Osteocyte (in vitro differentiated cells): ENCODE results near the gene OTOS. TPM values are rescaled to one million over a fixed set of nuclear protein-coding genes. Genes with fewer than 3 reads are reported as not detected.
A peak's percentile ranks its signal among the peaks of the same experiment; 100 is the strongest.

Experiments
- DNase-seq: peaks from one replicate; pipeline ENCODE4 v3.0.0; 2021; ENCODE audit warnings: mixed read lengths; ENCODE audit not compliant: unreplicated experiment; ENCODE audit errors: extremely low spot score
- H3K27ac Mint-ChIP-seq: one replicate; pipeline ENCODE4 v1.8.0; 2021; ENCODE audit warnings: mild to moderate bottlenecking, mixed read lengths; ENCODE audit not compliant: unreplicated experiment
- H3K27me3 Mint-ChIP-seq: one replicate; pipeline ENCODE4 v1.8.0; 2021; ENCODE audit warnings: mixed read lengths; ENCODE audit not compliant: unreplicated experiment
- H3K36me3 Mint-ChIP-seq: one replicate; pipeline ENCODE4 v1.8.0; 2021; ENCODE audit warnings: mixed read lengths; ENCODE audit not compliant: unreplicated experiment
- H3K4me1 Mint-ChIP-seq: one replicate; pipeline ENCODE4 v1.8.0; 2021; ENCODE audit warnings: mixed read lengths; ENCODE audit not compliant: unreplicated experiment
- H3K4me3 Mint-ChIP-seq: one replicate; pipeline ENCODE4 v1.8.0; 2021; ENCODE audit warnings: mild to moderate bottlenecking, moderate library complexity, mixed read lengths; ENCODE audit not compliant: unreplicated experiment
- H3K9me3 Mint-ChIP-seq: one replicate; pipeline ENCODE4 v1.8.0; 2021; ENCODE audit warnings: mixed read lengths; ENCODE audit not compliant: unreplicated experiment
- total RNA-seq: library from RNA; stranded (reverse); gene quantifications from 2 replicates; pipeline ENCODE4 v1.2.1, GENCODE V29; 2021
- TF ChIP-seq, protein P1 (sequence below): fragments of 200-600 bp; sonication (generic); IDR thresholded peaks from 2 replicates; pipeline ENCODE4 v1.5.0; 2021; ENCODE audit warnings: antibody characterized with exemption, mild to moderate bottlenecking, moderate library complexity

Gene OTOS
- total RNA-seq, 1 donor from 2014 or later = not detected

GRCh38 chr2:240136671-240137292, 3.7 kb downstream of the OTOS start:
- H3K27me3 Mint-ChIP-seq = peaks cover 19% of the 10 kb centered on the region
- H3K4me3 Mint-ChIP-seq = peak overlapping the region; percentile 94
- peaks cover 23% of the 10 kb centered on the region for H3K4me1 Mint-ChIP-seq
- TF ChIP-seq, protein P1, sequence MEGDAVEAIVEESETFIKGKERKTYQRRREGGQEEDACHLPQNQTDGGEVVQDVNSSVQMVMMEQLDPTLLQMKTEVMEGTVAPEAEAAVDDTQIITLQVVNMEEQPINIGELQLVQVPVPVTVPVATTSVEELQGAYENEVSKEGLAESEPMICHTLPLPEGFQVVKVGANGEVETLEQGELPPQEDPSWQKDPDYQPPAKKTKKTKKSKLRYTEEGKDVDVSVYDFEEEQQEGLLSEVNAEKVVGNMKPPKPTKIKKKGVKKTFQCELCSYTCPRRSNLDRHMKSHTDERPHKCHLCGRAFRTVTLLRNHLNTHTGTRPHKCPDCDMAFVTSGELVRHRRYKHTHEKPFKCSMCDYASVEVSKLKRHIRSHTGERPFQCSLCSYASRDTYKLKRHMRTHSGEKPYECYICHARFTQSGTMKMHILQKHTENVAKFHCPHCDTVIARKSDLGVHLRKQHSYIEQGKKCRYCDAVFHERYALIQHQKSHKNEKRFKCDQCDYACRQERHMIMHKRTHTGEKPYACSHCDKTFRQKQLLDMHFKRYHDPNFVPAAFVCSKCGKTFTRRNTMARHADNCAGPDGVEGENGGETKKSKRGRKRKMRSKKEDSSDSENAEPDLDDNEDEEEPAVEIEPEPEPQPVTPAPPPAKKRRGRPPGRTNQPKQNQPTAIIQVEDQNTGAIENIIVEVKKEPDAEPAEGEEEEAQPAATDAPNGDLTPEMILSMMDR = no peak
- peaks cover 4% of the 10 kb centered on the region for H3K36me3 Mint-ChIP-seq
- H3K27ac Mint-ChIP-seq = no peak overlapping the region
- H3K9me3 Mint-ChIP-seq = no peaks in the 10 kb centered on the region
- no peak for DNase-seq

DNA sequence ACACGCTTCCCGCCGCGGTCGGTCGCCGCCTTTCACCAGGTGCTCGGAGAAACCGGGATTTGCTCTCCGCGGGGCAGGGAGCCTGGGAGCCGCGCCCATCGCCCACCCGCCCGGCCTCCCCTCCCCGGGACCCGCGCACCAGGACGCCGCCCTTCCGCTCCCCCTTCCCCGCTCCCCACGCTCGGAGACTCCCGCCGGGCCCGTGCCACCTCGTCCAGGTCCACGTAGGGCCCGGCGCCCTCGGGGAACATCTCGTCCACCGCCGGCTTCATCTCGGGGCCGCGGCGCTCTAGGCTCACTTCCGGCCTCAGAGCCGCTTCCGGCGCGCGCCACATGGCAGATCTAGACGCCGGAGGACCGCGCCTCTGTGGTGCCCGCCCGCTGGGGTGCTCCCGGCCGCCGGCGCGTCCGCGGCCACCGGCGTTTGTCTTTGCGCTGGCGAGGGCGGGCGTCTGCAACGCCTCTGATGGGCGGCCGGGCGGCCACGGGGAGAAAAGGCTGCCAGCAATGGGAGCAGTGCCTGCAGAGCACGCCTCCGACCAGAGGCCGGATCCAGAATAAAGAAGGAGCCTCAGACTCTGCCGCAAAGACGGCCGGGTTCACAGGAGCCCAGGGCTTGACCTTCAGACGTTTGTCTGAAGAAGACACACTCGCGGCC, 4.3 kb downstream of the OTOS start, which contains the start of gene COPS9:
Gene COPS9 (minus strand): TSS at position 293 of the 658 bp plus-strand sequence. CDS start 21 bp downstream, at position 272.
- Mint-ChIP-seq H3K4me3 (peak within 1 kb of the TSS; percentile 94), H3K9me3 (no peaks in the 10 kb centered on the region), H3K27me3 (peaks cover 14% of the 10 kb centered on the region), H3K4me1 (peaks cover 23% of the 10 kb centered on the region), H3K27ac (peak within 1 kb of the TSS; percentile 86), H3K36me3 (peaks cover 6% of the 10 kb centered on the region)
- peak; percentile 94 for DNase-seq
- TF ChIP-seq, protein P1 = no peak

- TF ChIP-seq, protein P1 = no peak
- H3K27me3 Mint-ChIP-seq = peaks cover 10% of the 10 kb centered on the region
- no peaks in the 10 kb centered on the region for H3K9me3 Mint-ChIP-seq
- peaks cover 23% of the 10 kb centered on the region for H3K4me1 Mint-ChIP-seq
- no peak for DNase-seq
- H3K36me3 Mint-ChIP-seq = peaks cover 11% of the 10 kb centered on the region
- peak overlapping the region; percentile 86 for H3K27ac Mint-ChIP-seq
- peak overlapping the region; percentile 94 for H3K4me3 Mint-ChIP-seq
Observed at GRCh38 chr2:240135706-240136012, 4.8 kb downstream of the OTOS start.

DNA sequence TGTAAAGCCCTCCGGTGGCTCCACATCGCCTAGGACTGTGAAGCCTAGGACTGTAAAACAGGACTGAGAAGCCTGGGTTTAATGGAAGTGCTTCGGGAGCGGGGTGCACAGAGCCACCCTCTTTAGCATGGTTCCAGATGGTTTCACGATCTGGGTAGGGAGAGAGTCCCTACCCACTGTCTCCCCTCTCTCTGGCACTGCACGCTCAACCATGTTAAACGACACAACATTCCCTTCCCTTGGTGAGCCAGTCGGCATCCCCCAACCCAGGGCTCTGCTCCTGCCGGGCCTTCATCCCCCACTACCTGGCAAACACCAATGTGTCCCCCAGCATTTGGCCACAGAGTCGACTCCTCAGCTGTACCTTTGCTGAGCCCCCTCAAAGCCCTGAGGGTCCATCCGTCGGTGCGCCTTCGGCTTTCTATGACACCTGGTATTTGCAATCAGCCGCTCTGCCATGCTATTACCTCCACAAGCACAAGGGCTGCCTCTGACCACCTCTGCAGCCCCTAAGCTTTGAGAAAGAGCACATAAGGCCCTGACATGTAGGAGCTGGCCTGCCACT, 5.4 kb downstream of the OTOS start:
- no peak for DNase-seq
- peak overlapping the region; percentile 86 for H3K27ac Mint-ChIP-seq
- peak overlapping the region; percentile 94 for H3K4me3 Mint-ChIP-seq
- H3K27me3 Mint-ChIP-seq = peaks cover 7% of the 10 kb centered on the region
- peaks cover 23% of the 10 kb centered on the region for H3K4me1 Mint-ChIP-seq
- peaks cover 16% of the 10 kb centered on the region for H3K36me3 Mint-ChIP-seq
- TF ChIP-seq, protein P1 = no peak
- no peaks in the 10 kb centered on the region for H3K9me3 Mint-ChIP-seq

DNA sequence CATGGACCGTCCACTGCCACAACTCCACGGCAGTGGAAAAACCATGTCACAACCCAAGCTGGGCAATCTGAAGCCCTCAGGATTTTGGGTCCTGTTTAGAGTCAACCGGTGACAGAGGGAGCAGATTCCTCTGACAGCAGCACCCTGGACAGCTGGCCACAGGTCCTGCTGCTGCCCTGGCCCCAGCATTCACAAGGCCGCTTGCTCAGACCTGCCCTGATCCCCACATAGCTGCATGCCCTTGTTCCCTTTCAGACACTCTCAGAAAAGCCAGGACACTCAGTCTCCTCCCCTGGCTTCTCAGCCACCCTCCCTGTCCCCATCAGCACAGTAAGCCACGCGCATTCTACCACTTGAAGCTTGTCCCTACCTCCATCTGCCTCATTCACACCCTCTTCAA, 6.0 kb downstream of the OTOS start:
- Mint-ChIP-seq H3K9me3 (no peaks in the 10 kb centered on the region), H3K27me3 (peaks cover 5% of the 10 kb centered on the region)

More for the DNA sequence above, 6.0 kb downstream of the OTOS start:
- TF ChIP-seq, protein P1 = no peak
- Mint-ChIP-seq H3K4me3 (peak overlapping the region; percentile 94), H3K36me3 (peaks cover 22% of the 10 kb centered on the region), H3K27ac (no peak overlapping the region), H3K4me1 (peaks cover 23% of the 10 kb centered on the region)
- no peak for DNase-seq
